Measurements from ENCODE around the gene VDAC1. TPM values are rescaled to one million over a fixed set of nuclear protein-coding genes. Genes with fewer than 3 reads are reported as not detected.

VDAC1 gene
- total and polyA plus RNA-seq, 2 of the 8 experiments (the other 6 are each of a cell fraction or from before 2014, with no cell fraction given) = 111 to 301 TPM

DNA sequence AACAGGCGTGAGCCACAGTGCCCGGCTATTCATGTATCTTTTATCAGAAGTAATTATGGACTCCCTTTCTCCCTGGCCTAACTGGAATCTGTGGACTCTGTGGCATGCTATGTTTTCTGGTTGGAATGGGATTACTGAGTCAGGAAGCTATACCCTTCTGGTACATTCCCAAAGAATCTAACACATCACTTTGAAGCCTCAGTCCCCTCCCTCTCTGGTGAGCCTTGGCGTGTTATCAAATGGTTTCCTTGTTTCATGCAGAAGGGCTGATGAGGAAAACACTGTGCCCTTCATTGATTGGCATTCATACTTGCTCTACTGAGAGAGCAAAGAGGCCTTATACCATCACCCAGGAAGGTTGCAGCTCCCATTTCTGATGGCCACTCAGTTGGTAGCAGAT, 59.2 kb downstream of the VDAC1 start:
- no peak overlapping the region for H2BK120ac ChIP-seq (replicated peaks; ENCODE audit: low read depth, low read length)
- H3K23ac ChIP-seq (ENCODE audit: insufficient read length) = no peak overlapping the region
- H3K14ac ChIP-seq (ENCODE audit: insufficient read length) = no peak overlapping the region
- no peak overlapping the region for H2BK15ac ChIP-seq (ENCODE audit: low read length)
- H3K56ac ChIP-seq (replicated peaks; ENCODE audit: insufficient read length, low read depth, low read length) = no peak overlapping the region
- no peak overlapping the region for H2BK12ac ChIP-seq (ENCODE audit: low read depth, low read length)
- H3K23me2 ChIP-seq (ENCODE audit: low read depth, low read length) = no peaks in the 10 kb centered on the region
- no peaks in the 10 kb centered on the region for H3K4me1 ChIP-seq (replicated peaks in 1 of 4; ENCODE audit: control insufficient read depth in 3 of 4, insufficient read depth in 4 of 4, low read length in 3 of 4)
- FAIRE-seq = no peak
- H3K18ac ChIP-seq (ENCODE audit: extremely low read depth, low read length) = no peak overlapping the region
- H3K36me3 ChIP-seq (ENCODE audit: control insufficient read depth in 2 of 4, insufficient read depth in 4 of 4, low read length in 3 of 4) = no peaks in the 10 kb centered on the region
- no peak overlapping the region for H2BK20ac ChIP-seq (ENCODE audit: low read length)
- 84% methylated on average over 3 of the region's 3 CpGs; no CpG with 5 or more reads in 1 of the 2 experiments for WGBS, 2 experiments (ENCODE audit: extremely low coverage in 1 of 2, insufficient coverage in 1 of 2, insufficient read length in 1 of 2, insufficient replicate concordance in 2 of 2, low coverage in 1 of 2, low lambda C conversion rate in 2 of 2, missing lambda C conversion rate in 1 of 2)
- H4K91ac ChIP-seq (replicated peaks; ENCODE audit: insufficient read length, low read length) = no peak overlapping the region
- no peak overlapping the region for H3K27ac ChIP-seq (ENCODE audit: low read depth, low read length)
- no peak for DNase-seq (ENCODE audit: low read depth in 1 of 2, low spot score in 2 of 2)
- H2BK5ac ChIP-seq (ENCODE audit: low read depth, low read length) = no peak overlapping the region
- ChIA-PET CTCF (ENCODE audit: partially characterized antibody) (interaction anchor here (0.7 to 7.7 kb wide), 23 partner anchors 8 to 522 kb away, joined by 3 to 74 read pairs (median 6); no protein-coding TSS in a partner anchor), POLR2A (ENCODE audit: partially characterized antibody) (no interaction called here)
- H3K79me2 ChIP-seq (ENCODE audit: control insufficient read depth in 1 of 2, insufficient read depth in 2 of 2, low read length in 2 of 2) = no peaks in the 10 kb centered on the region
- H2AFZ ChIP-seq (ENCODE audit: low read length) = no peak overlapping the region
- no peak overlapping the region for H3K4me2 ChIP-seq (ENCODE audit: insufficient read depth in 1 of 2, low read depth in 2 of 2, low read length in 2 of 2)
- H4K5ac ChIP-seq (ENCODE audit: insufficient read length, low read depth, low read length) = no peak overlapping the region
- no peak overlapping the region for H2AK5ac ChIP-seq (ENCODE audit: low read depth, low read length)
- H4K8ac ChIP-seq (ENCODE audit: extremely low read depth, insufficient read depth, low read length) = no peak overlapping the region
- no peaks in the 10 kb centered on the region for H3K27me3 ChIP-seq (replicated peaks in 1 of 4; ENCODE audit: control insufficient read depth in 3 of 4, extremely low read depth in 1 of 4, insufficient read depth in 3 of 4, low read length in 3 of 4)
- H3K9ac ChIP-seq (replicated peaks in 1 of 4; ENCODE audit: extremely low read depth in 1 of 4, low read depth in 3 of 4, low read length in 3 of 4) = no peak overlapping the region
- H3K79me1 ChIP-seq (ENCODE audit: low read depth, low read length) = no peaks in the 10 kb centered on the region
- H4K20me1 ChIP-seq (replicated peaks in 1 of 2; ENCODE audit: control insufficient read depth in 1 of 2, insufficient read depth in 2 of 2, low read length in 2 of 2) = no peaks in the 10 kb centered on the region
- no peak overlapping the region for H3K4me3 ChIP-seq (ENCODE audit: extremely low read depth in 1 of 4, insufficient read depth in 2 of 4, low read depth in 3 of 4, low read length in 4 of 4)
- H3K4ac ChIP-seq (replicated peaks; ENCODE audit: insufficient read length, low read depth, low read length) = no peak overlapping the region
- H3K9me3 ChIP-seq (ENCODE audit: insufficient read depth in 2 of 2, low read depth in 1 of 2, low read length in 1 of 2) = no peaks in the 10 kb centered on the region
- TF ChIP-seq, protein P1, sequence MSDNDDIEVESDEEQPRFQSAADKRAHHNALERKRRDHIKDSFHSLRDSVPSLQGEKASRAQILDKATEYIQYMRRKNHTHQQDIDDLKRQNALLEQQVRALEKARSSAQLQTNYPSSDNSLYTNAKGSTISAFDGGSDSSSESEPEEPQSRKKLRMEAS (IDR thresholded peaks at IDR 0.05) = no peak
- TF ChIP-seq CREB1 (IDR thresholded peaks at IDR 0.05) (no peak), JUND (IDR thresholded peaks at IDR 0.05; ENCODE audit: low read length) (no peak), ZNF274 (IDR thresholded peaks at IDR 0.05; ENCODE audit: borderline replicate concordance, extremely low read depth, low read length) (no peak), CTBP2 (IDR thresholded peaks at IDR 0.05; ENCODE audit: borderline replicate concordance, insufficient read depth, insufficient read length, low read length) (no peak), SIN3A (conservative IDR thresholded peaks at IDR 0.05 in 1 of 2, IDR thresholded peaks at IDR 0.05 in 1 of 2; ENCODE audit: low read depth in 1 of 2, low read length in 2 of 2) (no peak), KDM5A (IDR thresholded peaks at IDR 0.05; ENCODE audit: low read length) (no peak), BRCA1 (IDR thresholded peaks at IDR 0.05; ENCODE audit: low read depth, low read length) (no peak), RNF2 (IDR thresholded peaks at IDR 0.05; ENCODE audit: borderline replicate concordance, low read depth, low read length, missing control alignments, poor library complexity, severe bottlenecking) (no peak), RXRA (IDR thresholded peaks at IDR 0.05; ENCODE audit: insufficient read depth, low read depth, low read length) (no peak), CBX8 (IDR thresholded peaks at IDR 0.05; ENCODE audit: borderline replicate concordance, low read depth, low read length) (no peak)
- TF ChIP-seq, protein P2, sequence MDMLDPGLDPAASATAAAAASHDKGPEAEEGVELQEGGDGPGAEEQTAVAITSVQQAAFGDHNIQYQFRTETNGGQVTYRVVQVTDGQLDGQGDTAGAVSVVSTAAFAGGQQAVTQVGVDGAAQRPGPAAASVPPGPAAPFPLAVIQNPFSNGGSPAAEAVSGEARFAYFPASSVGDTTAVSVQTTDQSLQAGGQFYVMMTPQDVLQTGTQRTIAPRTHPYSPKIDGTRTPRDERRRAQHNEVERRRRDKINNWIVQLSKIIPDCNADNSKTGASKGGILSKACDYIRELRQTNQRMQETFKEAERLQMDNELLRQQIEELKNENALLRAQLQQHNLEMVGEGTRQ (IDR thresholded peaks at IDR 0.05; ENCODE audit: low read length) = no peak

Data from H1 (cell line).